HG03159 (cell line): Measurements from ENCODE around the gene TINCR.
"Not testable (repeated sequence)": the region's sequence is repeated elsewhere in the genome, so short reads cannot be mapped to it uniquely, and the experiment has no call there.

Experiments used
- ATAC-seq: cut with Tn5 transposase; IDR thresholded peaks from one replicate; pipeline ENCODE4 v1.9.1; 2021; ENCODE audit warnings: mild to moderate bottlenecking, moderate library complexity; ENCODE audit not compliant: unreplicated experiment

The TINCR gene

GRCh38 chr19:5561559-5561958, 6.2 kb downstream of the TINCR start:
- ATAC-seq: no peak

- no peak for ATAC-seq
Measured at GRCh38 chr19:5560156-5560555, 7.6 kb downstream of the TINCR start.

GRCh38 chr19:5559804-5560133, 8.0 kb downstream of the TINCR start:
- ATAC-seq: no peak

DNA sequence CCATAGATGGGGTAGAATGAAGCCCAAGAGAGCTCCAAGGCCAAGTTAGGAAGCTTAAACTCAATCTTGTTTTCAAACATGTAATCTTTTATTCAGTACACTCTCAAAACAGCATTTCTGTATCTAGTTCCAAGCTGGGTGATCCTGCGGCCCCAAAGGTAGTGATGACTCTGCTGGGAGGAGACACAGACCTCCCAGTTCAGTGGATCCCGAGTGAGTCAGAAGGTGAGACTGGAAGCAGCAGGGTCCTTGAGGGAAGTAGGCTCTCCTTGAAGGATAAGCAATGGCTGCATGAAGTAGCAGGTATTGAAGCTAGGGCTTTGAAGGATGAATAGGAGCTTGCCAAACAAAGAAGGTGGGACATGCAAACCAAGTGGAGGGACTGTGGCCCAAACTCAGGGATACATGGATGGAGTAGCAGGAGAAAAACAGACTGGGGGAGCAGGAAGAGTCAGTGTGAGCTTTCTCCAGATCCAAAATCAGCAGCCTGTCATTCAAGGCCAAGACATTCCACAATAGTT, 9.6 kb downstream of the TINCR start:
- ATAC-seq: no peak

- ATAC-seq: no peak
Measured at GRCh38 chr19:5557691-5558090, 10.1 kb downstream of the TINCR start.

DNA sequence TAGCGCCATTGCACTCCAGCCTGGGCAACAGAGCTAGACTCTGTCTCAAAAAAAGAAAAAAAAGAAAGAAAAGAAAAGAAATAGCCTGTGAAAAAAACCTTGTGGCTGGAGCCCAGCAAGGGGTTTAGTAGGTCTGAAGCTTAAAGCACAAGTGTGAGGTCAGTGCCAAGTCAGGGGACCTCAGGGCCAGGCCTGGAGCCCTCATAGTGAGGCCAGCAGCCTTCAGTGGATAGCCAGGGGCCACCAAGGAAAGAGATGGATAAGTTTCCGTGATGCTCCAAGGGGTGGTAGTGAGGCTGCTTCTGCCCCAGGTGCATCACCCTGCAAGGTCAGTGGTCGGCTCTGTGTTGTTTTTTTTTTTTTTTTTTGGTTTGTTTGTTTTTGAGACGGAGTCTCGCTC, 12.9 kb downstream of the TINCR start:
- no peak for ATAC-seq

GRCh38 chr19:5553892-5554291, 13.9 kb downstream of the TINCR start:
- ATAC-seq: no peak

- no peak for ATAC-seq
Measured at GRCh38 chr19:5547881-5548280, 19.9 kb downstream of the TINCR start.

GRCh38 chr19:5545984-5546383, 21.8 kb downstream of the TINCR start:
- ATAC-seq: no peak

DNA sequence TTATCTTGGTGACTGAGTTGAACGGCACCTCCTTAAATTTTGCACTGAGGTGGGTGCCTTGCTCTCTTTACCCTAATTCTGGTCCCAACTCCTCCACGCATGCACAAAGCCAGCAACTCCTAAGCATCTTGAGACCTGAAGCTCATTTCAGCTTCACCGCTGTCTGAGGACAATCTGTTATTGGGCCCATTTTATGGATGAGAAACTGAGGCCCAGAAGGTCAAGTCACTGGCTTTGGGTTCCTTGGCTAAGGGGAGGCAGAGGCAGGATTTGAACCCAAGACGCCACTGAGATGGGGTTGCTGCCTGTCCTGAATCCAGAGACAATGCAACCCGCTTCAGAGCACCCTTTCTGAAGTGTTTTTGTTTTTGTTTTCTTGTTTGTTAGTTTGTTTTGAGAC, 22.7 kb downstream of the TINCR start:
- ATAC-seq: no peak

GRCh38 chr19:5542665-5543064, 25.1 kb downstream of the TINCR start:
- ATAC-seq: no peak

DNA sequence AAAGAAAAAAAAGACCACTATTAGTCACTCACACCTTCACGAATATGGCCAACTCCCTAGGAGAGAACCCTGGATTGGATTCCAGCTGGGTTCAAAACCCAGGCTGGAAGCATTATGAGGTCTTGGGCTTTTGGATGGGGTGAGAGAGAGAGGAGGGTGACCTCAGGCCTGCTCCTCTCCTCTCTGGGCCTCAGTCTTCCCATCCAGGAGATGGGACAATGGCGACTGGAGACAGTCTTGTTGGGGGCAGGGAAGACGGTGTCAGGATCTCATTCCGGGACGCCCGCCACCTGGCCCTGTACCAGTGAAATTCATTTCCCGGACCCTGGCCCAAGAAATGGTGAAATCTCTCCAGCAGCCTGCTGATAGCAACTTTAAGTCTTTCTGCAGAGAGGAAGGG, 26.3 kb downstream of the TINCR start:
- ATAC-seq: no peak

DNA sequence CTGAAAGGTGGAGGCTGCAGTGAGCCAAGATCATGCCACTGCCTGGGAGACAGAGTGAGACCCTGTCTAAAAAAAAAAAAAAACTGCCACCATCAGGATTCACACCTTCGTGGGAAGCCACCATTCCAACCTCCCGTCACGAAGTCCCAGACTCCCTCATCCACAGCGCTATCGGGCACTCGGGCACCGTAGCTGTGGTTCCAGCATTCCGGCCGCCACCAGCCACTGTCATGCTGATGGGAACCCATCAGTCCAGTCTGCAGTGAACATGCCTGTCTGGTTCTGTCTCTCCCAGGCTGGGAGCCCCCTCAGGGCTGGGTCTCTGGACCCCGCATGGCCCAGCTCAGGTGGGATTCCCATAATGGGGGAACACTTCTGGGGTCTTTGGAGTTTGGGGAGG, 27.5 kb downstream of the TINCR start:
- ATAC-seq: no peak

GRCh38 chr19:5537870-5538269, 29.9 kb downstream of the TINCR start:
- ATAC-seq: no peak

- ATAC-seq: not testable (repeated sequence)
Measured at GRCh38 chr19:5536982-5537579, 30.7 kb downstream of the TINCR start.

- no peak for ATAC-seq
Measured at GRCh38 chr19:5536337-5536894, 31.3 kb downstream of the TINCR start.

DNA sequence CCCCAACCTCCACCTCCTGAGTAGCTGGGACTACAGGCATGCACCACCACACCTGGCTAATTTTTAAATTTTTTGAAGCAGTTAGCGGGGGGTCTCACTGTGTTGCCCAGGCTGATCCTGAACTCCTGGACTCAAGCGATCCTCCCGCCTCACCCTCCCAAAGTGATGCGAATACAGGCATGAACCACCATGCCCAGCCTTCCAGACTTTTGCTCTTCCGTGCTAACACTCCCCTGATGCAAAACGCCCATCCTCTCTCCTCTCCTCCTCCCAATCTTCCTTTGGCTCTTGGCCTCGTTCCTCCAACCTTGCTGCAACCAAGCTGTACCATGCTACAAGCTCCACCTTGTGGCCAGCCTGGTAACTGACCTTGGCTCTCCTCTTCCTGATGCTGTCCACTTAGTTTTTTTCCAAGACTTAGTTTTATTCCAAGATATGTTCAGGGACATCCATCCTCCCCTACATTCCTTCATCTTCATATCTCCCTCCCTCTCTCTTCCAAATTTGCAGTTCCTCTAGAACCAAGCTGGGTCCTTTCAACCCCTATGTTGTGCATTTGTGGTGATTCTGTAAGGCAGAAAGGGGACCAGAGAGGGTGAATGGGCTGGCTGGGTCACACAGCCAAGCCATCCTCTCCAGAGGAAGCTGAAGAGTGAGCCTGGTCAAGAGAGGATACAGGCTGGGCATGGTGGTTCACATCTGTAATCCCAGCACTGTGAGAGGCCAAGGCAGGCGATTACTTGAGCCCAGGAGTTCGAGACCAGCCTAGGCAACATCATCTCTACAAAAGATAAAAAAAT, 32.8 kb downstream of the TINCR start:
- no peak for ATAC-seq

- ATAC-seq: no peak
Measured at GRCh38 chr19:5533257-5533656, 34.5 kb downstream of the TINCR start.

DNA sequence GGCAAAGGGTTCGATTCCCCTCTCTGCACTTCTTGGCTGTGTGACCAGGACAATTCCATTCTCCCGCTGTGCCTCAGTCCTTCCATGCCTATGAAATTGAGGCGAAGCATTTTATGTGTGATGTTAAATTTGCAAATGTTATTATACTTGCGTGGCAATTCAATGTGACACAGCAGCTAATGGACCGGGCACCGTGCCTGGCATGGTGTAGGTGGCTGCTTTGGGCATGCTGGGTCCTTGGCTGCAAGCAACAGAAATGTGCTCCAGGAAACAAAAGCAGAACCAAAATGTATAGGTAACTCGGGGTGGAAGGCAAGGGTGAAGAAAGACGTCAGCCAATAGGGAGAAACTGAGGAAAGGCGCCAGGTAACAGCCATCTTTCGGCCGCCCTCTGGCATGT, 37.1 kb downstream of the TINCR start:
- no peak for ATAC-seq

DNA sequence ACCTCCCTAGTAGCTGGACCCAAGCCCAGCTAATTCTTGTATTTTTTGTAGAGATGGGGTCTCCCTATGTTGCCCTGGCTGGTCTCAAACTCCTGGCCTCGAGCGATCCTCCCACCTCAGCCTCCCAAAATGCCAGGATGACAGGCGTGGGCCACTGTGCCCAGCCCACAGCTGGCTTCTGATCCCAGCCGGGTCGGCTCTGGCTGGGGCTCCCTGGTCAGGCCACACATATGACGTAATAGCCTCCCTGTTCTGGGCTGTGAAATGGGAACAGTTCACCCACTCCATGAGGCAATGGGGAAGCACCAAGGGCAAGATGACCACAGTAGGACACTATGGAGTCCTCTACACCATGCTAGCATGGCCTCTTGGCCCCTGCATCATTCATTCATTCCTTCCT, 41.1 kb downstream of the TINCR start:
- no peak for ATAC-seq

GRCh38 chr19:5524081-5524480, 43.7 kb downstream of the TINCR start:
- no peak for ATAC-seq

DNA sequence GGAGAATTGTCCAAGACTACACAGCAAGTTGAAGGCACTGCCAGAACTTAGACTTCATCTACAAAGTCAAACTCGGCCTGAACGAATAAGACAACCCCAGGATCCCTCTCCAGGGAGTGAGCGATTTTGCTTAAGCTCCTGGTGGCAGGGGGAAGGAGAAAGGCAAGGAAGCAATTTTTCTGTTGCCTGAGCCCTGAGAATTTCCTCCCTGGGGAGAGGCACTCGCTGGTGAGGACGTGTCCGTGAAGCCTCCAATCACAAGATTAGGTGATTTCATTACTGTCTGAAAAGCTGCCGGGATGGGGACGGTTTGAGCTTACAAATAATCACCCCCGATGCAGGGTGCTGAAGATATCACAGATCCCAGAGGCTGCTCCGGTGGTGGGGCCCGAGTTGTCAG, 45.6 kb downstream of the TINCR start:
- ATAC-seq: no peak
